Sigmoid colon (tissue), 7 donors: ENCODE data around the gene ATG2A. TPM values are rescaled to one million over a fixed set of nuclear protein-coding genes. Genes with fewer than 3 reads are reported as not detected.

Experiments used
- DNase-seq: peaks from one replicate; pipeline ENCODE4 v3.0.0-alpha.2; 2019
- H3K27ac ChIP-seq, 4 donors: fragments of 200-600 bp; sonication (generic); one replicate each; pipeline ENCODE4 v1.5.1; 2016 to 2019; ENCODE audit warnings: mild to moderate bottlenecking in 1 of 4
- H3K27me3 ChIP-seq, 3 donors: fragments of 200-600 bp; sonication (generic); one replicate each; pipeline ENCODE4 v1.5.1; 2019; ENCODE audit warnings: mild to moderate bottlenecking in 1 of 3
- H3K36me3 ChIP-seq, 4 donors: fragments of 200-600 bp; sonication (generic); one replicate each; pipeline ENCODE4 v1.5.1; 2016 to 2019
- H3K4me1 ChIP-seq, 4 donors: fragments of 200-600 bp; sonication (generic); one replicate each; pipeline ENCODE4 v1.5.1; 2017 to 2019
- H3K4me3 ChIP-seq, 4 donors: fragments of 200-600 bp; sonication (generic); one replicate each; pipeline ENCODE4 v1.5.1; 2017 to 2019; ENCODE audit warnings: mild to moderate bottlenecking in 2 of 4, moderate library complexity in 1 of 4
- H3K9me3 ChIP-seq, 4 donors: fragments of 200-600 bp in 3 of 4; sonication (generic) in 3 of 4; one replicate each; pipeline versions ENCODE4 v1.5.1 to v1.6.1; 2013 to 2019
- CTCF ChIP-seq, 4 experiments: fragments of 450-650 bp in 3 of 4; fragments of 200-600 bp in 1 of 4; IDR thresholded peaks; one replicate each; pipeline ENCODE4 v1.5.1; 2016 to 2019; ENCODE audit warnings: antibody characterized with exemption in 4 of 4, mild to moderate bottlenecking in 3 of 4, moderate library complexity in 2 of 4
- EP300 ChIP-seq, 4 donors: sonication (generic); formaldehyde crosslinking; IDR thresholded peaks; one replicate each; pipeline ENCODE4 v1.6.1; 2017; ENCODE audit warnings: antibody characterized with exemption in 4 of 4
- POLR2A ChIP-seq, 2 donors: fragments of 450-650 bp; IDR thresholded peaks; one replicate each; pipeline ENCODE4 v1.6.1; 2016; ENCODE audit warnings: antibody characterized with exemption in 2 of 2, mild to moderate bottlenecking in 2 of 2, moderate library complexity in 2 of 2
- POLR2AphosphoS5 ChIP-seq, 4 donors: sonication (generic); formaldehyde crosslinking; IDR thresholded peaks; one replicate each; pipeline ENCODE4 v1.6.1; 2017; ENCODE audit warnings: antibody characterized with exemption in 4 of 4
- WGBS, 2 donors: extraction: QIAGEN DNeasy Blood & Tissue Kit; methylation state at CpG; one replicate each; pipeline ENCODE4 v1.1.7; 2013; 5-methylcytosine and 5-hydroxymethylcytosine counted together
- intact Hi-C: fragments of 100-400 bp; cut with DNase I; formaldehyde crosslinking; loops from one replicate; pipeline ENCODE4 v1.15.1; 2023
- polyA plus RNA-seq, 3 donors: library from polyadenylated mRNA; stranded (reverse); fragments of 200-250 nt; gene quantifications; one replicate each; pipeline ENCODE4 v1.2.3, GENCODE V29; 2013
- total RNA-seq, 4 donors: library from RNA; depleted of rRNA; stranded (reverse); fragments of >200 nt; gene quantifications; one replicate each; pipeline ENCODE4 v1.1.0, GENCODE V29; 2016
- donor health status: healthy with polysubstance abuse.
- donor health status: Bipolar disorder and iron deficiency.
- donor health status: healthy.

The ATG2A gene
- total and polyA plus RNA-seq, 7 donors = 12.1 to 27.6 (median 14.5) TPM

GRCh38 chr11:64881476-64881875 lies 35.5 kb downstream of the ATG2A start:
- no peaks in the 10 kb centered on the region for H3K27me3 ChIP-seq
- peaks cover 0 to 26% (median 20%) of the 10 kb centered on the region in 4 donors for H3K4me1 ChIP-seq
- H3K36me3 ChIP-seq = no peaks in the 10 kb centered on the region
- intact Hi-C loops = no loop called here
- H3K9me3 ChIP-seq = no peaks in the 10 kb centered on the region
- no peak overlapping the region for H3K4me3 ChIP-seq
- peak overlapping the region in 2 of 4 donors; percentile 27 to 92 for H3K27ac ChIP-seq
- TF ChIP-seq CTCF (IDR thresholded peaks at IDR 0.05) = no peak
- TF ChIP-seq POLR2A (IDR thresholded peaks at IDR 0.05) = no peak
- no peak for TF ChIP-seq EP300 (IDR thresholded peaks at IDR 0.05)
- no peak for TF ChIP-seq POLR2AphosphoS5 (IDR thresholded peaks at IDR 0.05)
- DNase-seq = no peak
- 86 to 88% methylated on average over 8 of the region's 8 CpGs for WGBS, 2 donors

GRCh38 chr11:64880240-64881001 lies 36.6 kb downstream of the ATG2A start:
- H3K4me3 ChIP-seq = no peak overlapping the region
- DNase-seq = no peak
- no peaks in the 10 kb centered on the region for H3K27me3 ChIP-seq
- no peak for TF ChIP-seq POLR2AphosphoS5 (IDR thresholded peaks at IDR 0.05)
- no peak for TF ChIP-seq POLR2A (IDR thresholded peaks at IDR 0.05)
- TF ChIP-seq CTCF (IDR thresholded peaks at IDR 0.05) = no peak
- TF ChIP-seq EP300 (IDR thresholded peaks at IDR 0.05) = no peak
- intact Hi-C loops = no loop called here
- peaks cover 0 to 36% (median 30%) of the 10 kb centered on the region in 4 donors for H3K4me1 ChIP-seq
- H3K27ac ChIP-seq = peak overlapping the region; percentile 92 to 97 (median 95)
- H3K9me3 ChIP-seq = no peaks in the 10 kb centered on the region
- WGBS, 2 donors = 60 to 68% methylated on average over 14 of the region's 14 CpGs
- no peaks in the 10 kb centered on the region for H3K36me3 ChIP-seq

GRCh38 chr11:64879244-64879900 lies 37.6 kb downstream of the ATG2A start:
- Histone ChIP-seq H3K9me3 (no peaks in the 10 kb centered on the region), H3K4me3 (peak overlapping the region; percentile 56 to 89 (median 64)), H3K27me3 (no peaks in the 10 kb centered on the region), H3K27ac (peak overlapping the region; percentile 92 to 97 (median 95)), H3K36me3 (no peaks in the 10 kb centered on the region), H3K4me1 (peaks cover 0 to 47% (median 41%) of the 10 kb centered on the region in 4 donors)
- WGBS, 2 donors = 18 to 19% methylated on average over 16 of the region's 16 CpGs
- intact Hi-C loops = no loop called here
- no peak for TF ChIP-seq CTCF (IDR thresholded peaks at IDR 0.05)
- TF ChIP-seq EP300 (IDR thresholded peaks at IDR 0.05) = no peak
- no peak for TF ChIP-seq POLR2A (IDR thresholded peaks at IDR 0.05)
- TF ChIP-seq POLR2AphosphoS5 (IDR thresholded peaks at IDR 0.05) = no peak
- DNase-seq = no peak

- Histone ChIP-seq H3K4me1 (peaks cover 0 to 49% (median 44%) of the 10 kb centered on the region in 4 donors), H3K4me3 (peak within 1 kb of the TSS; percentile 61 to 89 (median 72)), H3K27ac (peak within 1 kb of the TSS; percentile 92 to 97 (median 95)), H3K36me3 (peaks cover 0 to 2% (median 0%) of the 10 kb centered on the region in 4 donors), H3K27me3 (no peaks in the 10 kb centered on the region), H3K9me3 (no peaks in the 10 kb centered on the region)
- 0% methylated on average over 75 of the region's 75 CpGs for WGBS, 2 donors
- TF ChIP-seq POLR2AphosphoS5 (IDR thresholded peaks at IDR 0.05) (peak; percentile 92 to 100 (median 99)), POLR2A (IDR thresholded peaks at IDR 0.05) (peak; percentile 96 to 97), EP300 (IDR thresholded peaks at IDR 0.05) (no peak), CTCF (IDR thresholded peaks at IDR 0.05) (peak in 3 of 4 experiments; percentile 3 to 19 (median 15))
- intact Hi-C loops = loop anchor here (1.0 kb wide), 1 partner anchor 14 kb away; no protein-coding TSS in a partner anchor
- DNase-seq = peak; percentile 99
Measured at GRCh38 chr11:64878494-64879243, 38.3 kb downstream of the ATG2A start, which contains the start of gene EHD1. EHD1 (minus strand) TSS chr11:64878621; CDS start chr11:64878464, 157 bp downstream.
